Measurements from ENCODE around the gene HINFP.

DNA sequence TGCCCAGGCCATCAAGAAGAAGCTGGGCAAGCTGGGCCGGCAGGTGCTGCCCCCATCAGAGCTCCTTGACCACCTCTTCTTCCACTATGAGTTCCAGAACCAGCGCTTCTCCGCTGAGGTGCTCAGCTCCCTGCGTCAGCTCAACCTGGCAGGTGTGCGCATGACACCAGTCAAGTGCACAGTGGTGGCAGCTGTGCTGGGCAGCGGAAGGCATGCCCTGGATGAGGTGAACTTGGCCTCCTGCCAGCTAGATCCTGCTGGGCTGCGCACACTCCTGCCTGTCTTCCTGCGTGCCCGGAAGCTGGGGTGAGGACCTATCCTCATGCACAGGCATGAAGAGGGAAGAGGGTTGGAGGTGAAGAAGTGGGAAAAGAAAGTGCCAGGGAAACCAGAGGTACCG is 58.6 kb downstream of the HINFP start:
- no peak for TF ChIP-seq CTCF (IDR thresholded peaks at IDR 0.05; ENCODE audit: borderline replicate concordance, extremely low read depth, low read length, poor library complexity, severe bottlenecking)
- no peak for TF ChIP-seq EZH2 (IDR thresholded peaks at IDR 0.05; ENCODE audit: borderline replicate concordance, low read depth, low read length, severe bottlenecking)

Data from DND-41 (cell line).